GM21381 (cell line): Measurements from ENCODE around the gene PLAC9.
"Not testable (repeated sequence)": the region's sequence is repeated elsewhere in the genome, so short reads cannot be mapped to it uniquely, and the experiment has no call there.

Experiments used
- ATAC-seq: cut with Tn5 transposase; IDR thresholded peaks from one replicate; pipeline ENCODE4 v1.9.1; 2021; ENCODE audit warnings: mild to moderate bottlenecking, moderate library complexity; ENCODE audit not compliant: unreplicated experiment

Gene PLAC9

GRCh38 chr10:80137920-80138319 is 5.4 kb downstream of the PLAC9 start:
- no peak for ATAC-seq

GRCh38 chr10:80139265-80139664 is 6.7 kb downstream of the PLAC9 start:
- ATAC-seq: no peak

GRCh38 chr10:80140251-80140650 is 7.7 kb downstream of the PLAC9 start:
- no peak for ATAC-seq

GRCh38 chr10:80141696-80142460 is 9.3 kb downstream of the PLAC9 start:
- ATAC-seq: no peak

GRCh38 chr10:80144067-80144695 is 11.7 kb downstream of the PLAC9 start:
- ATAC-seq: peak; percentile 54

GRCh38 chr10:80144696-80145131 is 12.2 kb downstream of the PLAC9 start:
- peak; percentile 32 for ATAC-seq

- not testable (repeated sequence) for ATAC-seq
These were observed 13.1 kb downstream of the PLAC9 start for GRCh38 chr10:80145406-80146308.

GRCh38 chr10:80146918-80147317 is 14.4 kb downstream of the PLAC9 start:
- no peak for ATAC-seq

- ATAC-seq: no peak
These were observed 15.8 kb downstream of the PLAC9 start for GRCh38 chr10:80148166-80148805.

GRCh38 chr10:80149123-80149522 is 16.6 kb downstream of the PLAC9 start:
- no peak for ATAC-seq

GRCh38 chr10:80150172-80150571 is 17.6 kb downstream of the PLAC9 start:
- ATAC-seq: no peak

GRCh38 chr10:80152820-80153219 is 20.3 kb downstream of the PLAC9 start:
- no peak for ATAC-seq

GRCh38 chr10:80153460-80153859 is 20.9 kb downstream of the PLAC9 start:
- ATAC-seq: no peak

GRCh38 chr10:80154626-80154977 is 22.1 kb downstream of the PLAC9 start:
- ATAC-seq: no peak

GRCh38 chr10:80154978-80155695 is 22.6 kb downstream of the PLAC9 start:
- no peak for ATAC-seq

GRCh38 chr10:80155696-80156215 is 23.2 kb downstream of the PLAC9 start:
- ATAC-seq: no peak

- no peak for ATAC-seq
These were observed 23.7 kb downstream of the PLAC9 start for GRCh38 chr10:80156216-80156615.

GRCh38 chr10:80157561-80157960 is 25.0 kb downstream of the PLAC9 start:
- ATAC-seq: no peak

GRCh38 chr10:80158126-80158525 is 25.6 kb downstream of the PLAC9 start:
- ATAC-seq: no peak

GRCh38 chr10:80158598-80159127 is 26.1 kb downstream of the PLAC9 start:
- no peak for ATAC-seq
